NCI-H1417 treated with DMSO at 0.1 percent for 48 hours (cell line): Measurements from ENCODE around the gene SIK2.
"Not testable (repeated sequence)": the region's sequence is repeated elsewhere in the genome, so short reads cannot be mapped to it uniquely, and the experiment has no call there.

Experiments
- DNase-seq: peaks from one replicate; lab custom pipeline; 2025; lab: John Stamatoyannopoulos, UW

Gene SIK2

GRCh38 chr11:111761036-111761435, 158.8 kb downstream of the SIK2 start:
- DNase-seq: no peak

GRCh38 chr11:111762526-111762925, 160.3 kb downstream of the SIK2 start:
- DNase-seq: no peak

GRCh38 chr11:111762981-111763643, 160.9 kb downstream of the SIK2 start:
- no peak for DNase-seq

GRCh38 chr11:111764621-111765020, 162.4 kb downstream of the SIK2 start:
- no peak for DNase-seq

DNA sequence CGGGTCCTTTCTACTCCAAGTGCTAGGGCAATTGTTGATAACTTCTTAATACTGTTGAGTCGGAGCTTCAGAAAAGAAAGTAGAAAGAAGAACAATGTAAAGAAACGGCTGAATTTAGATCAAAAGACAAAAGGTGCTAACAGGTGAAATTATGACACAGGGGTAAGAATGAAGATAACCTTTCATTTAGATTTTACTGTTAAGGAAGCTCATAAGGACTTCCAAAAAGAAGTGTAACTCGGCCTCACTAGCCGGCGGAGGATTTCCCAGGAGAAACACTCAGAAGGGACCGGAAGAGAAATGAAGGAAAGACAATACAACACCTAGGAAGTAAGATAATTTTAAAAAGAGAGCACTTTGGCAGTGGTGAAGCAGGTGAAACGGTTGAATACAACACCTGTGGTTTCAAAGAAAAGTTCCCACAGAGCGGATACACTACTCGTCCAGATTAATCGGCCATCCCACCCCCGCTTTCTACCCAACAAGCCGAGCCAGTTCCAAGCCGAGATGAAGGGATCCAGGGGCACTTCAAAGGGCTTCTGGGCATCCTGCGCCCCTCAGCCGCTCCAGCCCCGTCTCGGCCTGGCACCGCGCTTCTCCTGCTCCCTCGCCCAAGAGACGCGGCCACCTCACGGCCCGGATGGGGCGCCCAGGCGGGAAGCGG, 163.2 kb downstream of the SIK2 start:
- no peak for DNase-seq

DNA sequence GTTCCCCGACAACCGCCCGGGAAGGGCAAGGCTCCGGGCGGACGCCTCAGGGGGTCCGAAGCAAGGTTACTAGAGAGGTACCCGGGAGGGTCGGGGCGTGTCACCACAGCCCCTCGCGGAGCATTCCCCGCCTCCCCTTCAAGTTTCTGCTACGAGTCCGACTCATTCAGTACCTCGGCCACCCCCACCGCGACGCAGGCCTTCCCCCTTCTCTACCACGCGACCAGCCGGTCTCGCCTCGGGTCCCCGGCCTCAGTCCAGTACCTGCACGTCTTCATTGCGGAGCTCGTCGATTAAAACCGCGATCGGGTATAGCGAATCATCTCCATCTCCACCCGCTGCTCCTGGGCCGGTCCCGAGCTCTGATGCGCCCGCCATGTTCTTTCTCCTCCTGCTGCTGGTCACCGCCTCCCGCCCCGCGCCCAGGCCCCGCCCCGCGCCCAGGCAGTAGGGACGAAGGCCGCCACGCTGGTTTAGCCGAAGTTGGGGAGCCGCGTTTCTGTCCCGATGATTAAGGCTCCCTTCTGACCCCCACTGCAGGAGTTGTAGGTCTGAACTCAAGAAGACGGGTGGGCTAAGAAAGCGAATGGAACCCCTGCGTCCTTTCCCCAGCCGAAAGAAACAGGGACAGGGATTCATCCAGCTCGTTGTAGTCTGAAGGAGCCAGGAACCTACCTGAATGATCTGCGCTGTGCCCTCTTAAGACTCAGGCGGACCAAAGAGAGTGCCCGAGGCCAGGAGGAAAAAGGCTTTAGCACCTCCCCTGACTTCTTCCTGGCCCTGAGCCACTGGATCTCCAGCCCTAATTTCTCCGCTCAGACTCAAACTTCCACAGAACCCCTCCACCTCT, 164.0 kb downstream of the SIK2 start, which contains the start of gene PPP2R1B:
PPP2R1B (minus strand) TSS at position 406 of the 850 bp plus-strand sequence; CDS start at position 378, 28 bp downstream.
- DNase-seq: peak; percentile 74

- DNase-seq: no peak
Measured at GRCh38 chr11:111766834-111767142, 164.5 kb downstream of the SIK2 start.

GRCh38 chr11:111770581-111771134, 168.4 kb downstream of the SIK2 start:
- DNase-seq: no peak

DNA sequence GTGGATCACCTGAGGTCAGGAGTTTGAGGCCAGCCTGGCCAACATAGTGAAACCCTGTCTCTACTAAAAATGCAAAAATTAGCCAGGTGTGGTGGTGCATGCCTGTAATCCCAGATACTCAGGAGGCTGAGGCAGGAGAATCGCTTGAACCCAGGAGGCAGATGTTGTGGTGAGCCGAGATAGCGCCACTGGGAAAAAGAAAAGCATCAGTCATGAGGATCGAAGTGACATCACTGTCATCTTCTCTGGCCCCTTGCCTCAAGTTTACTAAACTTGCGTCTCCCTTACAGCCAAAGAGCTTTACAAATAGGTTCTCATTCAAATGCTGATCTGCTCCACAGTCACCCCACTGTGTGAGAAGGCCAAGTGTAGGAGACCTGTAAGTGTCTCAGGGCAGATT, 169.0 kb downstream of the SIK2 start:
- not testable (repeated sequence) for DNase-seq

DNA sequence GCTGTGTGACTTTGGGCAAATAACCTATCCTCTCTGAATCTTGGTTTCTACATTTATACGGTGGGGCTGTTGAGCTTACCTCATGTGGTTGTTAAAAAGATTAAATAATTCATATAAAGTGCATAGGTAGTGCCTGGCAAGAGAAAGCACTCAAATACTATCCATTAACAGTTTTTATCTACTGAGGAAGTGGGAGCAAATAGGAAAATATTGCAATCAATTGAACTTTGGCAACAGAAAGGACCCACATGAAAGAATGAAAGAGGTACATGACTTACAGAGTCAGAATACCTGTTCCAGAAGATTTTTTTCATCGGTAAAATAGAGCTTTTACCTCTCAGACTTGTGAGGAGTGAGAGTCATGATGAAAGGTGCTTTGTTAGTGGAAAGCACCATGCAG, 170.3 kb downstream of the SIK2 start:
- no peak for DNase-seq

DNA sequence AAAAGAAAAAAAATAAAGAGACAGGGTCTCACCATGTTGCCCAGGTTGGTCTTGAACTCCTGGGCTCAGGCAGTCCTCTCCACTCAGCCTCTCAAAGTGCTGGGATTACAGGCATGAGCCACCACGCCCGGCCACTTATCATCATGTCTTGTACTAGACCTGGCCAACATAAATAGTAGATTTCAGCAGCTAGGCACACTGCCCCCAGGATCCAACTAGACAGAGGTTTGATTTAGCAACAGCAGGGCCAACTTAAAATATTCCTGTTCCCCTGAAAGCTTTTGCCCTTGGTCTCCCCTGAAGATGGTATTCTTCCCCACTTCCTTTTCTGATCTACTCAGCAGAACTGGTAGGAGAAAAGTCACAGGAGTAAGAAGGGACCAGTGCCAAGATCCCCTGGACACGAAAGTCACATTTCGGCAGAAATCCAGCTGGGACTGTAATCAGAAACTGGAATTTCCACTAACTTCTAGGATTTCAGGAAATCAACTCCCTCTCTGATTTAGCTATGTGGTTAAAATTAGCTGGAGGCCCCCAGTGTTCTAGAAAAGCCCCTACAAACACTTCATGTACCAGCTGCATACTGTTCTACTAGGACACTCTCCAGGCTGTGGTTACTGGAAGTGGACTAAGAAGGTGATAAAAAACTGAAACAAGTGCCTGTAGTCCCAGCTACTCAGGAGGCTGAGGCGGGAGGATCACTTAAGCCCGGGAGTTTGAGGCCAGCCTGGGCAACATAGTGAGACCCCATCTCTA, 172.9 kb downstream of the SIK2 start:
- no peak for DNase-seq

- no peak for DNase-seq
Measured at GRCh38 chr11:111776398-111777093, 174.3 kb downstream of the SIK2 start.

DNA sequence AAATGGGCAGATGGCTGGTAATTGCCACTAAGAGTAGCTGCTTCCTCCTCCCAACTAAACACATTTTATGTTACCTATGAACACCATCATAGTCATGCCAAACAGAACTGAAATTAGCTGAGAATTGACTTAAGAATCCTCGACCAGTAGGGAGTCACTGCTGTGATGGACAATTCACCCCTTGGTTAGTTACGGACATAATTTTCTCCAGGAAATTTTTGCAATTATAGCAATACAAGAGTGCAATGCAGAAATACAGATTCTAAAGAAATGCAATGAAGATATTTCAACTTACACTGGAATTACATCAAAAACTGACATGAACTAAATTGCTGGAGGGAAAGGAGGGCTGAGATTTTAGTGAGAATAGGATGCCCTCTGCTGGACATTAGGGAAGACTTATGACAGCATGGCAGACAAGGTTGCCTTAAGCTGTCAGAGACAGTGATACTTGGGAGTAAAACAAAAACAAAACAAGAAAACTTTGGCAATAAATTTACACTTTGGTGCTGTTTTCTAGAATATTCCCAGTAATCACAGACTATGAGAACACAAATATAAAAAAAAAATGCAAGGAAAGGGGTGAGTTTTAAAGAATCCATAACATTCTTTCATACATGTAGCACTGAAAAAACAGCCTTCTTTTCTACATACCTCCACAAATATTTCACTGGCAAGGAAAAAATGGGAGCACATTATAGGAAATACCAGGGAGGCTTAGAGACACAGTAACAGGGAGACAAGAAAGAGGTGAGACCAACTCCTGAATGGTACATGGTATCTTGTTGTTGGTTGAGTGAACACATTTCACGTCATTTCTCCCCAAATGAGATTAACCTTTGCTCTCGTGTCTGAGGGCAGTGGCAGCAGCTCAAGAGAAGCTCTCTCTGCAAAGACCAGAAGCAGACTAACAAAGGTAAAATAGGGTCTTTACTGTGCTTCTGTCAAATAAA, 175.1 kb downstream of the SIK2 start:
- DNase-seq: no peak

DNA sequence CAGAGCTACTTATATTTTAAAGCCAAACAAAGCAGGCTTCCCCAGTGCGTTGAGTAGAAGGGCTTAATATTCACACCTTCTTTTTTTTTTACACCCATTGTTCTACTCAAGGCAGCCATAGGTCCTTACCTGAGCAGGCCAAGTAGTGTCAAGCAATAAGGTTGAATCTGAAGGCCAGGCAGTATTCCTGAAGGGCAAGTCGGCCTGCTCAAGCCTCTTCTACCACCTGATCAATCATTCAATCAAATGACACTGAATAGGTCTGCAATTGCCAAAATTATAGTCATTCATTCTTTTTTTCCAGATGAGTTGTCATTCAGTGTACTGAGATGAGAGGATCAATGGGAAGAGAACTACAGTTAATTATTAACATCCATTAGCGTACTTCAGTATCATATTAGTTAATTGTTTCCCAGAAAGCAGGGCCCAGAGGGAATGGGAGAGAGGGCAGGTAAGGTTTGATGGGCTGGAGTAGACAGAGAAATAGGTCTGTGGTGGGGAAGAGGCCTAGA, 175.9 kb downstream of the SIK2 start:
- no peak for DNase-seq

- no peak for DNase-seq
Measured at GRCh38 chr11:111779118-111779517, 176.9 kb downstream of the SIK2 start.
